Iris pigment epithelial cell (primary cell): ENCODE measurements around the gene CDH3.

Experiments used
- DNase-seq: peaks from one replicate; pipeline ENCODE4 v3.0.0-alpha.2; 2011; ENCODE audit warnings: low read depth

CDH3 gene

DNA sequence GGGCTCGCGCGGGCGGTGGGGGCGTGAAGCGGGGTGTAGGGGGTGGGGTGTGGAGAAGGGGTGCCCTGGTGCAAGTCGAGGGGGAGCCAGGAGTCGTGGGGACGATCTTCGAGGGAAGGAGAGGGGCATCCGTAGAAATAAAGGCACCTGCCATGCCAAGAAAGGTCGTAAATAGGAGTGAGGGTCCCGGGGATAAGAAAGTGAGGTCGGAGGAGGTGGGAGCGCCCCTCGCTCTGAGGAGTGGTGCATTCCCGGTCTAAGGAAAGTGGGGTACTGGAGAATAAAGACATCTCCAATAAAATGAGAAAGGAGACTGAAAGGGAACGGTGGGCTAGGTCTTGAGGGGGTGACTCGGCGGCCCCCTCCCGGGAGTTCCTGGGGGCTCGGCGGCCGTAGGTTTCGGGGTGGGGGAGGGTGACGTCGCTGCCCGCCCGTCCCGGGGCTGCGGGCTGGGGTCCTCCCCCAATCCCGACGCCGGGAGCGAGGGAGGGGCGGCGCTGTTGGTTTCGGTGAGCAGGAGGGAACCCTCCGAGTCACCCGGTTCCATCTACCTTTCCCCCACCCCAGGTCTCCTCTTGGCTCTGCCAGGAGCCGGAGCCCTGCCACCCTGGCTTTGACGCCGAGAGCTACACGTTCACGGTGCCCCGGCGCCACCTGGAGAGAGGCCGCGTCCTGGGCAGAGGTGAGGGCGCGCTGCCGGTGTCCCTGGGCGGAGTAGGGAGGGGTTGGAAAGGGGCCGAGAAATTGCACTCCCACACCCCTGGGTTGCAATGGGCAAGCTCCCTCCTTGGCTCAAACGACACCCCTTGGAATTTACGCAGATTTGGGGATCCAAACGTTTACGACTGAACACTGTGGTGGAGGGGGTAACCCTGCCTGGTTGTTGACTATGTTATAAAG is 92.9 kb downstream of the CDH3 start:
- no peak for DNase-seq

DNA sequence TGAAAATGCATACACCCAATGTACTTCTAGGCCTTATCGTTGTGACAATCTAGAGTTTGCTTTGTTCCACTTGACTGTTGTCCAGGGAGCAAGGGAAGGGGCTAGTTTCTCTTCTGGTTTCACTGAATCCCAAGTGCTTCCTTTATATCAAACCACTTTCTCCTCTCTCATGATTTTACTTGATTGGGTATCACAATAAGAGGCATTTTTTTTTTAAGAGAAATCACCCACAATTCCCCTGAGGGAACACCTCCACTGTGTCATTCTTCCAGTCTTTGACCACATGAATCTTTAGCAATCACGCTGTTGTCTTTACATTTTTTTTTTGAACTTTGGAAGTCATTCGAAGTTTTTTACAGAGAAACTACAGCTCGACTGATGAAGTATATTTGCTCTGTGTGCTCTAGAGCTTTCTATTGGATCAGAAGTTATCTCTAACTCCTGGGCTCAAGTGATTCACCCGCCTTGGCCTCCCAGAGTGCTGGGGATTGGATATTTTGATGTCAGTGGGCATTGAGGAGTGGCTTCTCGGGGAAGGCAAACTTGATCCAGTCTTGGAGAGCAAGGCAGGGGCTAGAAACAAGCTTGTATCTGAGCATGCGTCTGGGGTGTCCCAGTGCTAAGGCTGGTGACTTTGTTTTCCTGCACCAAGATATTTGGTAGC is 95.0 kb downstream of the CDH3 start:
- no peak for DNase-seq

DNA sequence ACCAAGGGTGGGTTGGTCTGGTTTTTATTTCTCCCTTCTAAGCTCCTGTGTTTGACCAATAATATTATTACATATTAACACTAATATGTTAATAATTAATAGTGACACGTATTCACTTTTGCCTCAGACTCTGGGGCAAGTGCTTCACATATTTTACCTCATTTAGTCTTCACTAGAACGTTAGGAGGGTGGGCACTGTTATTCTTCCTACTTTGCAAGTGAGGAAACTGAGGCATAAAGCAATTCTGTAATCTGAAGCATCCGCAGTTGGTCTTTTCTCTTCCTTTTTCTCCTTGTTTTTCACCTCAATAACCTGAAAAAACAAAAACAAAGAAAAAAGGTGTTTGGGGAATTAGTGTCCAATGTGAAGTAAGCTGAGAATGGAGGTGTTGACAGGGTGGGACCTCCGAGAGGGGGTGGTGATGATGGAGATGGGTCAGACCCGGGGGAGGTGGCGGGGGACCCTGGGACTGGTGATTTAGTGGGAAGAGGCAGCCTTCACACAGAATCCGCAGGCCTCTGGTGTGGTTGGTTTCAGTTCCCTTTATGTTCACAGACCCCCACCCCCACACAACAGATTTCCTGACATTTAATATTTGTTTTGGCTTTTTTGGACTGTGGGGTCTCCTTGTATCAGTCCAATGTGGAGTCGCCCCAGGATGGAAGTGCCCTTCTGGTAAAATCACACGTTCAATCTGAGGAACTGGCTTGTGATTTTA is 95.7 kb downstream of the CDH3 start:
- no peak for DNase-seq

GRCh38 chr16:68743664-68744063 is 98.6 kb downstream of the CDH3 start:
- no peak for DNase-seq

DNA sequence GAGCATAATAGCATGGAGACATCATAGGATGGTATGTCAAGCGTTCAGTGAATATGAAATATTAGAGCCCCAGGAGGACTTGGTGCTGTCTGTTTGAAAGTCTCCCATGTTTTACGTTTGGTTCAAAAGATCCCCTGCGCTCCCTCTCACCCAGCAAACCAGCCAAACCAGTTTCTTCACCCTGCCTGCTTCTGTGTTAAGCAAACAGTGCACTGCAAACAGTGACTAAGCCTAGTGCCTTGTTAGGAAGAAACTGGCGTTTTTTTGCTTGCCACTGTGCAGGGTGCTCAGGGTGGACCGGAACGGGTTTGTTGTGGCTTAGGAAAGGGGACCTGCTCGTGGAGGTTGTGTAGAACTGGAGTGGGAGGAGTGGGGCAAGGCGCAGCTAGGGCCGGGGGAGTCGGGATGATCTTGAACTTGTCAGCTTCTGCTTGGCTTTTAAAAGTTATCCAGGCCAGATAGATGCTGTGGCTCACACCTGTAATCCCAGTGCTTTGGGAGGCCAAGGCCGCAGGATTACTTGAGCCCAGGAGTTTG is 99.7 kb downstream of the CDH3 start:
- DNase-seq, result peak; percentile 28

DNA sequence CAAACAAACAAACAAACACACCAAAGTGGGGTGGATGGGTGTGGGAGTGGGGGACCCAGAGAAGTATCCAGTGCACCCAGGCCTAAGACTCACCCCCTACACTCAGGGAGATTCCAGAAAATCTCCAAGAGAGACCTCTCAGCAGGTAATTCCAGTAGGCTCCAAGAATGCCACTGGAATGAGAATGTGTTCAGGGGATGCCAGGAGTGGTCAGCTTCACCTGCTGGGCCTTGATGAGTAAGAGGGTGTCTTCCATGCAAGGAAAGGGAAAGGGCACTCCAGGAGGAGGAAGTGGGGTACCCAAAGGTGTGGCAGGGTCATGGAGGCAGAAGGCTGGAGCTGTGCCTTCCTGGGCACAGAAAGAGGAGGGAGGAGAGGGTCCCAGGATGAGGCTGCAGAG is 101.8 kb downstream of the CDH3 start:
- no peak for DNase-seq

- no peak for DNase-seq
Observed at GRCh38 chr16:68749432-68749831, 104.3 kb downstream of the CDH3 start.
